Measurements from ENCODE around the gene CAPZB.
A peak's percentile ranks its signal among the peaks of the same experiment; 100 is the strongest.
"Not testable (repeated sequence)": the region's sequence is repeated elsewhere in the genome, so short reads cannot be mapped to it uniquely, and the experiment has no call there.

CAPZB gene

DNA sequence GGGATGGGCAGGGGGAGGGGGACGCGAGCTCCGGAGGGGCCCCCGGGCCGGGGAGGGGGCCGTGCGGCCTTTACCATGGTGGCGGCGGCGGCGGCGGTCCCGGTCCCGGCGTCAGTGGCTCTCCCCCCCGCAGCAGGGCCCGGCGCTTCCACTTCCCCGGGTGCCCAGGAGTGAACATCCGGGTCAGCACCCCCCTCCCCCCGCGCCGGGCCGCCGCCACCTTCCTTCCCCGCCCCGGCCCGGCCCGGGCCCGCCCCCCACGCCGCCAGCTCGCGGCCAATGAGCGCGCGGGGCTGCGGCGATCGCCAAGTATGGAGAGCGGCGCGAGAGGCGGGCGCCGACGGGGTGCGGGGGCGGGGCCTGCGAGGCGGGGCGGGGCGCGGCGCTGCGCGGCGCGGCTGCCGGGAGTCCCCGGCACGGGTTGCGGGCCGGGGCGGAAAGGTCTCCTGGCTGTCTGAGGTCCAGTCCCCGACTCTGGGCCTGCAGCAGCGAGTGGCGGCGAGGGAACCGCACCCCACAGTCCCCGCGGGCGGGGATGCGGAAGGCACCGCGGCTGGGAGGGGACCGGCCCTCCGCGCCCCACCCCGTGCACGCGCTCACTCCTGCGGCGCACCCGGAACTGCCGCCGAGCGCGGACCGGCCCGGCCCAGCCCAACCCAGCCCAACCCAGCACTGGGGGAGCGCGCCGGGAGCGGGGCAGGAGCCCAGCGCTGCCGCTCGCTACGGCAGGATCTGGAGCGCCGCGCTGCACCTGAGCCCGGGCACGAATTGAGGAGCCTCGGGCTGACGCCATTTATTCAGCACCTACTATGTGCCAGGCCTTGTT, at the start of gene CAPZB:
CAPZB (minus strand) TSS at position 178 of the 826 bp plus-strand sequence; CDS start at position 77, 101 bp downstream.
- peak; percentile 94 for DNase-seq

DNA sequence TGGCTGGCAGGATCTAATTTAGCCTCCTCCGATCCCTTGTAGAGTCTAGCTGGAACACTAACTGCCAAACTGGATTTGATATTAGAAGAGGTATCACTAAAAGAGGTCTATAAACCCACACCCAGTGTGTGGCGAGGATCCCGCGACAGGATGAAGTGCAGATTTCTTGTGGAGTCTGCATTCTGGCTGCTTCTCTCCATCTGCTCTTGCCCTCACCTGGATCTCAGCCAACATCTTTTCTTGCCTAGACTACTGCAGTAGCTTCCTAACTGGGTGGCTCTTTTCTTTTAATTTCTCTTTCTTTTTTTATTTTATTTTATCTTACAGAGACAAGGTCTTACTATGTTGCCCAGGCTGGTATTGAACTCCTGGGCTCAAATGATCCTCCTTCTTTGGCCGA, 48.9 kb upstream of the CAPZB start:
- DNase-seq: no peak

DNA sequence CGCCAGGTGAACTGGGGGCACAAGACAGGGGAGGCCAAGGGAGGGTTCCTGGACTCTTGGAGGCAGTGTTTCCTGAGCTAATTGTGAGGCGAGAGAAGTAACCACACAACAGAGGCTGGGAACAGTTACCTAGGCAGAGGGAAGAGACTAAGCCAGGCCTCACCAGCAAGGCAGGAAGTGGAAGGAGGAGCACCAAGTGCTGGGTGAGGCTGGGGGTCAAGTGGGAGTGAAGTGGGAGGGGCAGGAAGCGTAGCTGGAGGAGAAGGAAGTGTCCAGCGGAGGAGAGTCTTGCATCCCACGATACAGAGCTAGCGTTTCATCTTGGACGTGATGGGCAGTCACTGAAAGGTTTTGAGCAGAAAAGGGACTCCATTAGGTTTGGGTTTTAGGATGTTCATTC, 48.3 kb upstream of the CAPZB start:
- DNase-seq: no peak

DNA sequence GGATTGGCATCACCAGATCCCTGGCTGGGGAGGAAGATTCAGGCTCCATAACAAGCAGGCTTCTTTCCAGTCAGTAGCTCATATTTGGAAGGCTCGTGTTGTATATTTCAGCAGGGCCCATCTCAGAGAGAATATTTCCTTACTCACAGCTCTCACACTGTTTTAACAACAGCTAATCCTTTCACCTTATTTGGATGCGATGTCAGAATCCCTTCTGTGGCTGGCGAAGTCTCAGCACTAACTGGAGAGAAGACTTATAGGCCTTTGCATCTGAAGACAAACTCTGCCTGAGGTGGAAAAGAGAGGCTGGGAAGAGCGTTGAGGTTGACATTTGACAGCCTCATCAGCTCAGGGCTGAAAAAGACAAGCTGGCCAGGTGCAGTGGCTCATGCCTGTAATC, 47.2 kb upstream of the CAPZB start:
- no peak for DNase-seq

DNA sequence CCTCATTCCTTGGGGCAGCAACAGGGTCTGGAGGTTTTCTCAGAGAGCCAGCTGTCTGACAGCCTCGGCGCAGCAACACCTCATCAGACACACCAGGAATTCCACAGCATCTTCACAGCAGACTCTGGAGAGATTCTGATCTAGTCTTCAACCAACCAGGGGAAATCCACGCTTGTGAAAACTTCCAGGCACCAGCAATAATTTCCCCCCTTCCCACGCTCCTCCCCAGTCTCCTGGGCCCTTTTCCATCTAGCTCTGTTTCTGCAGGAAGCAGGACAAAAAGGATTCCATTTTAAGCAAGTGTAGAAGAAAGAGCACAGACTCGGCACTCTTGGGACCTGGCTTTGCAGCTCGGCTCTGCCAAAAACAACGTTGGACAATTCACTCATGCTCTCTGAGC, 44.3 kb upstream of the CAPZB start:
- DNase-seq: no peak

DNA sequence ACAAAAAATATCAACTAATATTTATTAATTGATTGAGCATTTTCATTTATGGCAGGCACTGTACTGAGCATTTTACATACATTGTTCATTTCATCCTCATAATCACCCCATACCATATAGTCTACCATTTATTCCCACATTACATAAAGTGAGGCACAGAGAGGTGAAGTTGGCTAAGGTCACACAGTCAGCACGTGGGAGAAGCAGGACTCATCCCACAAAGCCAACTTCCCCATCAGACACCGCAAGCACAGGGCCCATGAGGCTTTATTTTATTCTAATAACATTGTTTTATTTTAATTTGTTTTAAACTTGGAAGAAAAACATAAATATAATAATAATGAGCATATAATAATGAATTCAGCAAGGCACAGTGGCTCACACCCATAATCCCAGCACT, 43.1 kb upstream of the CAPZB start:
- no peak for DNase-seq

DNA sequence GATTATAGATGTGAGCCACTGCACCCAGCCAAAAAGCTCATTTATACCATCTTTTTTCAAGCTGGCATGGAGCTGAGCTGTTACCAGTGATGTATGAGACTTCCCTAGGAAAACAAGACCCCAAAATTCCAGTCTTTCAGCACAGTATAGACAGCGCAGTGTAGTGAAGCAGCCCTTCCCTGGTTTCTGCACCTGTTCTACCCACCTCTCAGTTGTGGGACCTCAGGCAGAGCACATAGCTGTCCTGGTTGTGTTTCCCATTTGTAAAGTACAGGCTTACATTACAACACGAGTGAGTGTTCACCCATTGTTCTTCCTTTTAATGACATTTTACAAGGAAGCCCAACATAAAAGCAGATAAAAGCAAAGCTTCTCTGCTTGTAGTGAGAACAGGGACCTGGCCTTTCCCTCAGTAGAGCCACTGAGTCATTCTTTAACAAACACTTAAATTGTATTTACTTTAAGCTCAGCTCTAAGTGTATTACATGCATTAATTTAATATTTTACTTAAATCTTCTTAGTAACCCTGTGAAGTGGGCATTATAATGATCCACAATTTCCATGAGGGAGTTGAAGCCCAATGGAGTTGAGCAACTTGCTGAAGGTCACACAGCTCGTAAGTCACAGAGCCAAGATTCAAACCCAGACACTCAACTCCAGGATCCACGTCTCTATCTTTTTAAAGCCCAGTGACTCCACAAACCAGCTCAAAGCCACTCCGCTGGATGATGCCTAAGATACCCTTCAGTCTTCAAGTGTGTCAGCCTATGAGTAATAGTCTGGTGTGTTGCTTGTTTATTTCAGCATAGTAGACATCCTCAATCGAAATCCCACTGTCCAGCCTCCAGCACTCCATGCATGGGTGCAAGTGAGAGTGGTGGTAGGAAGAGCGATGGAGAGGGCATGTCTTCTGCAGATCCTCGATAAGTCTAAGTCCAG, 40.5 kb upstream of the CAPZB start:
- DNase-seq: no peak

DNA sequence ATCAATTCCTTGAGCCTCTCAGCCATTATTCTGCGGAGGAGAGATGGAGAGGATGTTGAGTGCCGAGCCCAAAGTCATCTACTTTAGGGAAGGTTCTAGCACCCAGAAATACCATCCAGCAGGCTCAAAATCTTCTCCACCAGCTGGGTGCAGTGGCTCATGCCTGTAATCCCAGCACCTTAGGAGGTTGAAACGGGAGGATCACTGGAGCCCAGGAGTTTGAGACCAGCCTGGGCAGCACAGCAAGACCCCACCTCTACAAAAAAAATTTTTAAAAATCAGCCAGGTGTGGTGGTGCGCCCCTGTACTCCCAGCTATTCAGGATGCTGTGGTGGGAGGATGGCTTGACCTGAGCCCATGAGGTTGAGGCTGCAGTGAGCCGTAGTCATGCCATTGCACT, 39.5 kb upstream of the CAPZB start:
- no peak for DNase-seq

DNA sequence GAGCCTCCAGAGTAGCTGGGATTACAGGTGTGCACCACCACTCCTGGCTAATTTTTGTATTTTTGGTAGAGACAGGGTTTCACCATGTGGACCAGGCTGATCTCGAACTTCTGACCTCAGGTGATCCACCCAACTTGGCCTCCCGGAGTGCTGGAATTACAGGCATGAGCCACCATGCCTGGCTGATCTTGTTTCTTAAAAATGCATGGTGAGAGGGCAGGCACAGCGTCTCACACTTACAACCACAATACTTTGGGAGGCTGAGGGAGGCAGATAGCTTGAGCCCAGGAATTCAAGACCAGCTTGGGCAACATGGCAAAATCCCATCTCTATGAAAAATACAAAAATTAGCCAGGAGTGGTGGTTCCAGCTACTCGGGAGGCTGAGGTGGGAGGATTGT, 37.2 kb upstream of the CAPZB start:
- DNase-seq: not testable (repeated sequence)

DNA sequence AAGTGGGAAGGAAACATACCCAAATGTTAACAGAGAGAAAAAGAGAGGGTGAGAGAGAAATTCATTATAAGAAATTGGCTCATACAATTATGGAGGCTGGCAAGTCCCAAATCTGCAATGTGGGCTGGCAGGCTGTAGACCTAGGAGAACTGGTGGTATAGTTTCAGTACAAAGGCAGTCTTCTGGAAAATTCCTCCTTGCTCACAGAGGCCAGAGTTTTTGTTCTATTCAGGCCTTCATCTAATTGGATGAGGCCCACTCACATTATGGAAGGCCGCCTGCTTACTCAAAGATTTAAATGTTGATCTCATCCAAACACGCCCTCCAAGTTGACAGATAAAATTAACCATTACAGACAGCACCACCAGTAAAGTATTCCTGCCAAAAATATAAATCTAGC, 36.1 kb upstream of the CAPZB start:
- DNase-seq: no peak

DNA sequence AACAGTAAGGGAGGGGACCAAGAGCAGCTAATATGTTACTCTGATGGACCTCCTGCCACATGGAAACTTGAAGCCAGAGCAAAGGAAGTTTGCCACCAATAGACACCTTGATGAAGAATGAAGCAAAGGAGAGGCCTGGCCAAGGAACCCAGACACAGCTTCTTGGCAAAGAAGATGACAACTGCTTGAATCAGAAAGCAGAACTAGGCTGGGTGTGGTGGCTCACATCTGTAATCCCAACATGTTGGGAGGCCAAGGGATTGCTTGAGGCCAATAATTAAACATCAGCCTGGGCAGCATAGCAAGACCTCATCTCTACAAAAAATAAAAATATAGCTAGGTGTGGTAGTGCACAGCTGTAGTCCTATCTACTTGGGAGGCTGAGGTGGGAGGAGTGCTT, 31.7 kb upstream of the CAPZB start:
- DNase-seq: no peak

DNA sequence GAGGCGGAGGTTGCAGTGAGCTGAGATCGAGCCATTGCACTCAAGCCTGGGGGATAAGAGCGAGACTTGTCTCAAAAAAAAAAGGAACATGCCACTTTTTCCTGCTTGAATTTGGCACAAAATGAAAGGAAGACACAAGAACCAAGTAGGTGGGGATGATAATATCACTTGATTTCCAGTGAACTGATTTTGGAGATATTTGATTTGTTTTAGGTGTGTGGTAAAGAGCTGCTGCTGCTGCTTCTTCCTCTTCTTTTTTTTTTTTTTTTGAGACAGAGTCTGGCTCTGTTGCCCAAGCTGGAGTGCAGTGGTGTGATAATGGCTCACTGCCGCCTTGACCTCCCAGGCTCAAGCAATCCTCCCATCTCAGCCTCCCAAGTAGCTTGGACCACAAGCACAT, 29.9 kb upstream of the CAPZB start:
- no peak for DNase-seq

DNA sequence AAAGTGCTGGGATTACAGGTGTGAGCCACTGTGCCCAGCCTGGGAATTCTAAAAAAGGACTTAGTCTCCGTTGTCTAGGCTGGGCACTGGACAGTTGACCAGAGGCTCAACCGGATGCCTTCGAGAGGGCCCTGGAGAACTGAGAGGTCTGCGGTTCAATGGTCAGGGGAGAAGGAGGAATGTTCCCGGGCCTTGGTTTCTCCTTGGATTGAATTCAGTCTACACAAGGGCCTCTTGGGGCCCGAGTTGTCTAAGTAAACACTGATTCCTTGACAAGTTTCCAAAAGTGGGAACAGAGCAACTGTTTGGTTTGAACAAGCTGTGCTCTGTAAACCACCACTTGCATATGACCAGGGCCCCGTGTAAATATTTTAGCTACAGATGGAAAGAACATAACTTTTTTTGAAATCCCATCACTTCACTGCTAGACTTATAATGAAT, 29.1 kb upstream of the CAPZB start:
- no peak for DNase-seq

DNA sequence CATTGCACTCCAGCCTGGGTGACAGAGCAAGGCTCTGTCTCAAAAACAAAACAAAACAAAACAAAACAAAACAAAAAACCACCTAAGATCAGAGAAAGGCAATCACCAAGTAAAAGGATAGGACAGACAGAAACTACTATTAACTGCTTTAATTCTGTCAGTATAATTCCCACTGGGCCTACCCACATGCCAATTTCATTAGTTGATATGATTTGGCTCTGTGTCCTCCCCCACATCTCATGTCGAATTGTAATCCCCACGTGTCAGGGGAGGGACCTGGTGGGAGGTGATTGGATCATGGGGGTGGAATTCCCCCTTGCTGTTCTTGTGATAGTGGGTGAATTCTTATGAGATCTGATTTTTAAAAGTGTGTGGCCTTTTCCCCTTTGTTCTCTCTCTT, 27.2 kb upstream of the CAPZB start:
- DNase-seq: no peak

DNA sequence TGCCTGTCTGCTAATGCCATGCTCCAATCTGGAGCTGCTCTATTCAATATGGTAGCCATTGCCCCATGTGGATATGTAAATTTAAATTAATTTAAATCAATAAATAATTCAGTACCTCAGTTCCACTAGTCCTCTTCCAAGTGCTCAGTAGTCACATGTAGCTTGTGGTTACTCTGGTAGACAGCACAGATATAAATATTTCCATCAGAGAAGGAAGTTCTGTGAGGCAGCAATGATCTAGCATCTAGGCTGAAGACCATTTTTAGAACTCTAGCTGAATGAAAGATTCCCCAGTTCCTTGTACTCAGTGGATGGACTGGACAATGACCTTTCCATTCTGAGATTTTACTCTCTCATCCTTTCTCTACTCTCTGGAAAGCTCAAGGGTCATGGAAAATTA, 25.8 kb upstream of the CAPZB start:
- no peak for DNase-seq

DNA sequence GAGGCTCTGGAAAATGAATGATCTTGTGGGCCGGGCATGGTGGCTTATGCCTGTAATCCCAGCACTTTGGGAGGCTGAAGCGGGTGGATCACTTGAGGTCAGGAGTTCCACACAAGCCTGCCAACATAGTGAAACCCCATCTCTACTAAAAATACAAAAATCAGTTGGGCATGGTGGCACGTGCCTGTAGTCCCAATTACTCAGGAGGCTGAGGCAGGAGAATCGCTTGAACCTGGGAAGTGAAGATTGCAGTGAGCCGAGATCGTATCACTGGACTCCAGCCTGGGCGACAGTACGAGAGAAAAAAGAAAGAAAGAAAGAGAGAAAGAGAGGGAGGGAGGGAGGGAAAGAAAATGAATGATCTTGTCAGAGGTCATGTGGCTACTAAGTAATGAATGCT, 24.3 kb upstream of the CAPZB start:
- DNase-seq: not testable (repeated sequence)

DNA sequence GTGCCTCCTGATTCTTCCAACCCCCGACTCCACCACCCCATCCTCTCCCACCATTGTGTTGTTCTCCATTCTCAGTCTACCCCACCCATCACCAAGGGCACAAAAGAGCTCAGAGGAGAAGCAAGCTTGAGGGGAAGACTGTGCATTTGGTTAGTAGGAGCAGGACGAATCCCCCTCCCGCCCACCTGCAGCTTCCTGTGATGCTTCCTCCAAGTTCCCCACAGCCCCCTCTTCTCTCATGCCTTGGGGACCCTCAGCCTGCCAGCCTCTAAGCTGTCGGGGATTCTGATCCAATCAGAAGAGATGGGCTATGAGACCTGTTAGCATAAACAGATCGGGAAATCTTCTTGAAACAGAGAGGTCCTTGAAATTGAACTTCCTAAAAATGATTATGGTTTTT, 22.2 kb upstream of the CAPZB start:
- no peak for DNase-seq

DNA sequence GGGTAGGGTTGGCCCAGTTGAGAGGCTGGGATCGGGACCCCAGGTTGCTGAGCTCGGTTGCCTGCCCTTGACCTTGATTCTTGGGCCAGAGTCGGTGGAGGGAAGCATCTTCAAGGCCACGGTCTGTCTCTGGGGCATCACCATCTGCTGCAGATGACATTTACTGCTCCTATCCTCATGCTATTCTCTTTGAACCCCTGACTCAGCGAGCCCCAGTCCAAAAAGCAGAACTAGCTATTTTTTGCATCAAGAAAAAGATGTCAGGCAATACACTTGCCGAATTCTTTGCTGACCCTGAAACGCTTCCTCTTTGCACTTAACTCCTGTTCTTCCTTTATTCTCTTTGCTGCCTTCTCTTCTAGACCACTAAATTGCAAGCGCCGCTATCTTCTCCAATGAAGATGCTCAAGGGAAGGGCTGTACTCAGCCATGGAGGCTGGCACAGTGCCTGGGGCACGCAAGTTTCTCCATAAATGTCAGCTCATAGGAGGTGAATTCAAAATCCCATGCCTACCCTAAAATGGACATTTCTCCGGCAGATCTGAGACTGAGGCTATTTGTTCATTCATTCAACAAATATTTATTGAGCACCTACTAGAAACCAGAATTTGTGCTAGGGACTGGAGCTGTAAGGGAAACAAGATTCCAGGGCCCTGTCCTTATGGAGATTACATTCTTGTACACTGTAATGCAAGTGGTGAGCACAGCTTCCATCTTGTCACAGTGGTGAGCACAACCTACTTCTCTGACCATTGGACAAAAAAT, 20.5 kb upstream of the CAPZB start:
- DNase-seq: no peak

DNA sequence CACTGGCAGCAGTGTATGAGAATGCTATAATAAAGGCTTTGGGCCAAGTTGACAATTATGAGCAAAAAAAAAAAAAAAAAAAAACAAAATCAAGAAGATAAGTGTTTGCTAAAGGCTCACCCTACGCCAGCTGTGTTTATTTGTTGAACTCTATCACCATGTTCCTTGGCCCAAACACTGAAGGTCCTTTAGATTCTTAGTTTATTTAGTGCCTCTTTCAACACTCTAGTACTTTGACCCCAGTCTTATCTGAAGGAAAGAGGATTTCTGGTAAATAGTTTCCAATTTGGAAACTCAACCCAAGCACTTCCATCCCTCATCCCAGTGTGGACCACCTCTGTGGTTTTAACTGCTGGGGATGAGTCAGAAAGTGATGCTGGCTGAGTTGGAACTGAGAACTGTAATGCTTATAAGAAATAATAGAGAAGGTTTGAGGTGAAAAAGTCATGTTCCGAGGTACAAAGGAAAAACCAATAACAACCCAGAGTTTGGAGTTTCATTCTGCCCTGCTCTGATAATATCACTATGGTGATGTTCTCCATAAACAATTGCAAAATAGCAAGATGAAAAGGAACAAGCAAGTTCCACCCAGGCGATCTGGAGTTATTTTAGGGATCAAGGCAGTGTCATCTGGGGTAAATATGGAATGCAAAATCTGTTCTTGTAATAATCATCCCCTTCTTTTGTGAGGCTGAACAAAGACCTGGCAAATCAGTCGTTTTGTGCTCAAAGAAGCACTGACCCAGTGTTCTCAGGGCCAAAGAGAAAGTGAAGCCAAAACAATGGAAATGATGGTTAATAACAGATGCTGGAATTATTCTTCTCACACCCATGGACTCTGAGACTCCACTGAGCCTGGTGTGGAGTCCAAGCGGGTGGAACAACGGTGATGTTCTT, 19.7 kb upstream of the CAPZB start:
- peak; percentile 40 for DNase-seq

DNA sequence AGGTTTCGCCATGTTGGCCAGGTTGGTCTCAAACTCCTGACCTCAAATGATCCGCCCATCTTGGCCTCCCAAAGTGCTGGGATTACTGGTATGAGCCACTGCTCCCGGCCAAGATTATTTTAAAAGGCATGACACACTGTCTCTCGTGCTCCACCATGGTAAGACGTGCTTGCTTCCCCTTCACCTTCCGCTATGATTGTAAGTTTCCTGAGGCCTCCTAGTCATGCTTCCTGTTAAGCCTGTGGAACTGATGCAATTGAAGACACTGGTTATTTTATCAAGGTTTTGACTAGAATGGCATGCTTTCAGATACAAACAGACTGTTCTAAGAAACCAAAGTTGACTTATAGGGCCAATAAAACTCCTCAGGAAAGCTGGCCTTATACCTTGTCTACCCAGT, 16.9 kb upstream of the CAPZB start:
- not testable (repeated sequence) for DNase-seq

DNA sequence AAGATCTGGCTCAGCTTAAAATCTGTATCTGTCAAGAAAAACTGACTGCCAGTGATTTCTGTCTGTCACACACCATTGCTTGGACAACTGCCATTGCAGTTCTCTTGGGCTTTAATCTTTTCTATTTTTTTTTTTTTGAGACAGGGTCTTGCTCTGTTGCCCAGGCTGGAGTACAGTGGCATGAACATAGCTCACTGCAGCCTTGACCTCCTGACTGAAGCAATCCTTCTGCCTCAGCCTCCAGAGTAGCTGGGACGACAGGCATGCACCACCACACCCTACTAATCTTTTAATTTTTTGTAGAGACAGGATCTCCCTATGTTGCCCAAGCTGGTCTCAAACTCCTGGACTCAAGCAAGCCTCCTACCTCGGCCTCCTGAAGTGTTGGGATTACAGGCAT, 14.5 kb upstream of the CAPZB start:
- not testable (repeated sequence) for DNase-seq

DNA sequence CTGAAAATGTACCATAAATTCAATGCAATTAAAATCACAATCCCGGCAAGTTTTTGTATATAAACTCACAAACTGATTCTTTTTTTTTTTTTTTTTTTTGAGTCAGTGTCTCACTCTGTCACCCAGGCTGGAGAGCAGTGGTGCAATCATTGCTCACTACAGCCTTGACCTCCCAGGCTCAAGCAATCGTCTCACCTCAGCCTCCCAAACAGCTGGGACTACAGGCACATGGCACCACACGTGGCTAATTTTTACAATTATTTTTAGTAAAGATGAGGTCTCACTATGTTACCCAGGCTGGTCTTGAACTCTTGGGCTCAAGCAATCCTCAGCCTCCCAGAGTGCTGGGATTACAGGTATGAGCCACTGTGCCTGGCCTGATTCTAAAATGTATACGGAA, 12.1 kb upstream of the CAPZB start:
- DNase-seq: not testable (repeated sequence)
